Uterus (tissue), 4 donors: Measurements from ENCODE around the gene B4GAT1. TPM values are rescaled to one million over a fixed set of nuclear protein-coding genes. Genes with fewer than 3 reads are reported as not detected.

ENCODE experiments used
- DNase-seq, 2 donors: peaks; one replicate each; pipeline ENCODE4 v3.0.0-alpha.2; 2019 to 2020
- H3K27ac ChIP-seq, 2 donors: fragments of 200-600 bp; sonication (generic); 1 replicate in 1 of 2; 2 replicates in 1 of 2; pipeline ENCODE4 v1.5.1; 2016 to 2018
- H3K27me3 ChIP-seq, 2 donors: fragments of 200-600 bp; sonication (generic); one replicate each; pipeline ENCODE4 v1.5.1; 2018 to 2019; ENCODE audit warnings: control low read depth in 1 of 2
- H3K36me3 ChIP-seq, 2 donors: fragments of 200-600 bp; sonication (generic); one replicate each; pipeline ENCODE4 v1.5.1; 2019; ENCODE audit warnings: control low read depth in 1 of 2
- H3K4me1 ChIP-seq, 2 donors: fragments of 200-600 bp; sonication (generic); one replicate each; pipeline ENCODE4 v1.5.1; 2018 to 2019; ENCODE audit warnings: control low read depth in 1 of 2
- H3K4me3 ChIP-seq, 2 donors: fragments of 200-600 bp; sonication (generic); 1 replicate in 1 of 2; 2 replicates in 1 of 2; pipeline ENCODE4 v1.5.1; 2018 to 2019; ENCODE audit warnings: mild to moderate bottlenecking in 1 of 2
- H3K9me3 ChIP-seq, 2 donors: fragments of 200-600 bp; sonication (generic); one replicate each; pipeline ENCODE4 v1.5.1; 2019; ENCODE audit warnings: control low read depth in 1 of 2
- POLR2A ChIP-seq, 2 donors: fragments of 450-650 bp; IDR thresholded peaks; one replicate each; pipeline ENCODE4 v1.6.1; 2016; ENCODE audit warnings: antibody characterized with exemption in 2 of 2, mild to moderate bottlenecking in 1 of 2, moderate library complexity in 1 of 2
- intact Hi-C: fragments of 100-400 bp; cut with DNase I; formaldehyde crosslinking; loops from one replicate; pipeline ENCODE4 v1.15.1; 2023; ENCODE audit warnings: low total_unique reads
- total RNA-seq, 4 donors: library from RNA; depleted of rRNA in 3 of 4; stranded (reverse); fragments of >200 nt in 3 of 4; gene quantifications; one replicate each; pipeline versions ENCODE4 v1.1.0 to v1.2.4, GENCODE V29; 2014 to 2023
- TF ChIP-seq, protein P1 (sequence below), 4 experiments: fragments of 200-600 bp in 2 of 4; fragments of 450-650 bp in 2 of 4; sonication (generic) in 2 of 4; IDR thresholded peaks; one replicate each; pipeline ENCODE4 v1.5.1; 2016 to 2019; ENCODE audit warnings: antibody characterized with exemption in 4 of 4, mild to moderate bottlenecking in 2 of 4, moderate library complexity in 1 of 4
- donor health status: DM: yes; HTN: yes; CAD: no.

Gene B4GAT1
- total RNA-seq, 4 donors from 2014 or later = 13.2 to 44.8 (median 26.2) TPM

DNA sequence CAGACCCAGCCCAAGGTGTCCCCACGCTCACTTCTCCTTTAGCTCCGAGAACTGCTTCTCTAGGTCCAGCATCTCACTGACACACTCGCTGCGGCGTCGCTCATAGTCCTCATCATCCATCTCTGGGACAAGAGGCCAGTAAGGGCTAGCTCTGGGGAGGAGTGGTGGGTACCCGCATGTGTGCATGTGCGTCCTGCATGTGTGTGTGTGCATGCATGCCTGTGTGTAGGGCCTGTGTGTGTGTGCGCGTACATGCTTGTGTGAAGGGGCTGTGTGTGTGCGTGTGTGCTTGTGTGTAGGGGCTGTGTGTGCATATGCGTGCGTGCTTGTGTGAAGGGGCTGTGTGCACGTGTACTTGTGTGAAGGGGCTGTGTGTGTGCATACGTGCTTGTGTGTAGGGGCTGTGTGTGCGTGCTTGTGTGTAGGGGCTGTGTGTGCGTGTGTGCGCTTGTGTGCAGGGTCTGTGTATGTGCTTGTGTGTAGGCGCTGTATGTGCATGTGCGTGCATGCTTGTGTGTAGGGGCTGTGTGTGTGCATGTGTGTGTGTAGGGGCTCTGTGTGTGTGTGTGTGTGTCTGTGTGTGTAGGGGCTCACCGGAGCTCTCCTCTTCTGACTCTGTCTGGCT is 5.8 kb downstream of the B4GAT1 start:
- Histone ChIP-seq H3K27me3 (no peaks in the 10 kb centered on the region), H3K4me3 (no peak overlapping the region), H3K27ac (no peak overlapping the region), H3K4me1 (peaks cover 12% of the 10 kb centered on the region in 2 donors), H3K36me3 (no peaks in the 10 kb centered on the region), H3K9me3 (no peaks in the 10 kb centered on the region)
- no peak for DNase-seq
- no peak for TF ChIP-seq POLR2A (IDR thresholded peaks at IDR 0.05)
- intact Hi-C loops = no loop called here

DNA sequence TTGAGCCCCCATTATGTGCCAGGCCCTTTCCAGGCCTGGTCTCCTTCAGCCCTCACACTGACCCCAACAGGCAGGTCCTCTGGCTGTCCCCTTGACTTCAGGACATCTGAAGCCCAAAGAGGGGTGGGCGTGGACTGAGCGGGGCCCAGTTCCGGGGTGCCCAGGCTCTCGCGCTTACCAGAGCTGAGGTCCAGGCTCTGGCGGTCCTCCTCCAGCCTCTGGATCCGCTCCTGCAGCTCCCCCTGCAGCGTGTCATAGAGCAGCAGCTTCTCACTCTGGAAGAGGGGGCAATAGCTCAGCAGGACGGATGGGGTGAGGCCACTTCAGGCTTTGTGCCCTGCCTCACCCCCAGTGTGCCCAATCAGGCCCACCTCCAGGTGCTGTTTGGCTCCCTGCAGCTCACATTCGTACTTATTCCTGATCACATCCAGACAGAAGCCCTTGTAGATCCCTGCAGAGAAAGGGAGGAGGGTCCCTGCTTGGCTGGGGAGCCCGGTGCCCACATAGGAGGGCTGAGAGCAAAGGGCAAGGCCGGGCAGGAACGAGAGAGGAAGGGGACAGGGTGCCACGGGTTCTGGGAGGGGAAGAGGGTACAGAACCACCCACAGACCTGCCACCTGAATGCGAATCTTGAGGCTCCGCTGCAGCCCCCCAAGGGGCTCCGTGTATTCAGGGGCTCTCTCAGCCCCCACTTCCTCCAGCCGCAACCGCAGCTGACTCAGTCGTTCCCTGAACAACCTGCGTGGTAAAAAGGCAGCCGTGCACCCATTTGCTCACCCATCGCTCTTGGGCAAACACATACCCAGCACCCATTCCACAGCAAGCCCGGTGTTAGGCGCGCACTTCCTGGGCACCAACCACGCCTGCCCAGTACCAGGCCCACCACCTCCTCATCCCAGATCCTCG is 6.6 kb downstream of the B4GAT1 start:
- Histone ChIP-seq H3K27me3 (no peaks in the 10 kb centered on the region), H3K36me3 (no peaks in the 10 kb centered on the region), H3K4me3 (no peak overlapping the region), H3K4me1 (peaks cover 5% of the 10 kb centered on the region in 2 donors), H3K27ac (no peak overlapping the region), H3K9me3 (no peaks in the 10 kb centered on the region)
- TF ChIP-seq, protein P1, sequence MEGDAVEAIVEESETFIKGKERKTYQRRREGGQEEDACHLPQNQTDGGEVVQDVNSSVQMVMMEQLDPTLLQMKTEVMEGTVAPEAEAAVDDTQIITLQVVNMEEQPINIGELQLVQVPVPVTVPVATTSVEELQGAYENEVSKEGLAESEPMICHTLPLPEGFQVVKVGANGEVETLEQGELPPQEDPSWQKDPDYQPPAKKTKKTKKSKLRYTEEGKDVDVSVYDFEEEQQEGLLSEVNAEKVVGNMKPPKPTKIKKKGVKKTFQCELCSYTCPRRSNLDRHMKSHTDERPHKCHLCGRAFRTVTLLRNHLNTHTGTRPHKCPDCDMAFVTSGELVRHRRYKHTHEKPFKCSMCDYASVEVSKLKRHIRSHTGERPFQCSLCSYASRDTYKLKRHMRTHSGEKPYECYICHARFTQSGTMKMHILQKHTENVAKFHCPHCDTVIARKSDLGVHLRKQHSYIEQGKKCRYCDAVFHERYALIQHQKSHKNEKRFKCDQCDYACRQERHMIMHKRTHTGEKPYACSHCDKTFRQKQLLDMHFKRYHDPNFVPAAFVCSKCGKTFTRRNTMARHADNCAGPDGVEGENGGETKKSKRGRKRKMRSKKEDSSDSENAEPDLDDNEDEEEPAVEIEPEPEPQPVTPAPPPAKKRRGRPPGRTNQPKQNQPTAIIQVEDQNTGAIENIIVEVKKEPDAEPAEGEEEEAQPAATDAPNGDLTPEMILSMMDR (IDR thresholded peaks at IDR 0.05) = no peak
- TF ChIP-seq POLR2A (IDR thresholded peaks at IDR 0.05) = no peak
- intact Hi-C loops = no loop called here
- no peak for DNase-seq

DNA sequence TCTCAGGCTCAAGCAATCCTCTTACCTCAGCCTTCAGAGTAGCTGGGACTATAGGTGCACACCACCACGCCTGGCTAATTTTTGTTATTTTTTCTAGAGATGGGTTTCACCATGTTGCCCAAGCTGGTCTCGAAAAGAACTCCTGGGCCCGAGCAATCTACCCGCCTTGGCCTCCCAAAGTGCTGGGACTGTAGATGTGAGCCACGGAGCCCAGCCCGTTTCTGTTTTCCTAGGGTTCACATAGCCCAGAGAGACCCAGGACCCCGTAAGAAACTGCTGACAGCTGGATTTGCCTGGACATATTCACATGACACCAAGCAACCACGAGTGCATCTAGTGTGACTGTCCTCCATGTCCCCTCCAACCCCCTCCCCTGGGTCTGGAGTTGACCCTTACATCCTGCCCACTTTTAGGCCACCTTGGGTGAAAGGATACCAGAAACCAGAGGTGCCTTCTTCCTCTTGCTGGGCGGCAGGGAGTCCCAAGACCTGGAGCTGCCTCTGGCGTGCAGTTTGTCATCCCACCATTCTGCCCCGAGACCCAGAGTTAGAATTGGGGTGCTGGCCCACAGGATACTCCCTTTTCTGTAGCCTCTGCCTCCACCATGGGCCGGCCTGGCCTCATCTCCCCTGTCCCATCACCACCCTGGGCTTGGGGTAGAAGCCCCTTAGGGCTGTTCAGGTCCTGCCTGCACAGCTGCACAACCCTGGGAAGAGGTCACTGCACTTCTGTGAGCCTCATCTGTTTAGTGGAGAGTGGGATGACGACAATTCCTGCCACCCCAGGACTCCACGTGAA is 7.5 kb downstream of the B4GAT1 start:
- no peak for DNase-seq
- Histone ChIP-seq H3K36me3 (no peaks in the 10 kb centered on the region), H3K4me1 (peaks cover 3 to 12% of the 10 kb centered on the region in 2 donors), H3K9me3 (no peaks in the 10 kb centered on the region), H3K27ac (no peak overlapping the region), H3K27me3 (no peaks in the 10 kb centered on the region), H3K4me3 (no peak overlapping the region)
- TF ChIP-seq, protein P1 (IDR thresholded peaks at IDR 0.05) = no peak
- intact Hi-C loops = no loop called here

DNA sequence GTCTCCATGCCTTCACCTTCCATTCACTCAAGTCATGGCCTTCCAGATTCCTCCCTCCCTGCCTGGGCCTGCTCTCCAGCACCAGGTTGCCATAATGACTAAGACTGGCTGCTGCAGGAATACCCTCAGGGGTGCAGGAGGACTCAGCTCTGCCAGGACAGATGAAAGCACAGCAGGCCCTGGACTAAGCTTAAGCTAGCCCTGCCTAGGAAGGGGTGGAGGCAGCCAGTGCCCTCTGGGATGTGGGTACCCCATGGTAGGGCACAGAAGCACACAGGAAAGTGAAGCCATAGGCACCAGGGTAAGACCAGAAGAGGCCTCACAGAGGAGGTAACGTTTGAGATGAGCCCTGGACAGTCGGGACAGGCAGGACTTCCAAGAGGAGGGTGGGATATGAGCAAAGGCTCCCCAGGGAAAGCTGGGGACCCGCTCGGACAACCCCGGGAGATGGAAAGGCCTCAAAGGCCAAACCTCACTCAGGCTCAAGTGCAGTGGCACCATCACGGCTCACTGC is 8.2 kb downstream of the B4GAT1 start:
- intact Hi-C loops = no loop called here
- TF ChIP-seq POLR2A (IDR thresholded peaks at IDR 0.05) = no peak
- TF ChIP-seq, protein P1 (IDR thresholded peaks at IDR 0.05) = no peak
- H3K36me3 ChIP-seq = no peaks in the 10 kb centered on the region
- H3K4me1 ChIP-seq = peaks cover 3 to 12% of the 10 kb centered on the region in 2 donors
- no peaks in the 10 kb centered on the region for H3K9me3 ChIP-seq
- H3K27me3 ChIP-seq = no peaks in the 10 kb centered on the region
- DNase-seq = no peak
- no peak overlapping the region for H3K27ac ChIP-seq
- H3K4me3 ChIP-seq = no peak overlapping the region

DNA sequence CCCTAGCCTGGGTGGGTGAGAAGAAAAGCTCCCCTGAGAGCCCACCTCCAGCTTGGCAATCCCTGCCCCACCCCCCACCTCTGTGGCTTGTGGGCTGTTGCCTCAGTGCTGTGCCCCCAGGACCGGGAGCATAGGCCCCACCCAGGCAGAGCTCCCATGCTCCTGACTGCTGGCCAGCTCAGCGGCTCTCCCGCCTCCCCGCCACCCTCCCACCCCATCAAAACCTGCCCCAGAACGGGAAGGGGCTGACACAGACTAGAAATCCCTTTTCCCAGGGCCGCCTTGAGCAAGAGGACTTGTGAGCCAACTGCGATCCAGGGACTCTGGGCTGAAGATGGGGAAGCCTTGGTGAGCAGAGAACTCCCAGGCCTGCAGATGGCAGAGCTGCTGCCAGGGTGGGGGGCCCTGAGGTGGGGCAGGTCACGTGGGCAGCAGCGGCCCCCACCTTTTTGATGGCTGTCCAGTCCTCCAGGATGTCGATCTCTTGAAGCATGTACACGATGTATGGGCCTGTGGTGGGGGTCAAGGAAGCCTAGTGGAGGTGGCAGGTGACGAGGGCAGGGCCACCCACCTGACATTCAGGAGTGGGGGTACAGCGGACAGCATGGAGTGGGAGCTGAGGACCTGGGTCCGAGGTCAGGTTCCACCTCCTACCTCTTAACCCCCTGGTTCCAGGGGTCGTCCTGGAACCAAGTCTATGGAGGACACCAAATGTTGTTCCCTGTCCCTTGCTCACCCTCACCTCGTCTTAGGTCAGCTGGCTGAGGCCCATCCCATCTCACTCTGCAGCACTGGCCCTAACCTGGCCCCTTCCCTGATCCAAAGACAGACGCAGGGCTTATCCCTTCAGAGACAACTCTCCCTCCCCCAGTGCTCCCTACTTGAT is 8.9 kb downstream of the B4GAT1 start:
- no peak for TF ChIP-seq POLR2A (IDR thresholded peaks at IDR 0.05)
- TF ChIP-seq, protein P1 (IDR thresholded peaks at IDR 0.05) = no peak
- H3K36me3 ChIP-seq = no peaks in the 10 kb centered on the region
- H3K4me1 ChIP-seq = peaks cover 3 to 12% of the 10 kb centered on the region in 2 donors
- H3K27me3 ChIP-seq = no peaks in the 10 kb centered on the region
- intact Hi-C loops = no loop called here
- H3K4me3 ChIP-seq = no peak overlapping the region
- H3K27ac ChIP-seq = no peak overlapping the region
- no peak for DNase-seq
- no peaks in the 10 kb centered on the region for H3K9me3 ChIP-seq
